AG10803 (cell line): ENCODE measurements around the gene AFAP1.

Source experiments
- DNase-seq: peaks from one replicate; pipeline ENCODE4 v3.0.0; 2010; ENCODE audit warnings: low read depth
- H3K4me3 ChIP-seq: 2 replicates; pipeline ENCODE4 v1.5.1; 2011; ENCODE audit warnings: mild to moderate bottlenecking, low read length, control low read depth
- CTCF ChIP-seq: conservative IDR thresholded peaks from 2 replicates; pipeline ENCODE4 v1.5.1; 2011; ENCODE audit warnings: mild to moderate bottlenecking, low read length, control low read depth, inconsistent platforms

The AFAP1 gene

GRCh38 chr4:7850489-7850888 lies 89.2 kb downstream of the AFAP1 start:
- no peak overlapping the region for H3K4me3 ChIP-seq
- no peak for DNase-seq
- TF ChIP-seq CTCF = no peak

GRCh38 chr4:7847206-7847605 lies 92.5 kb downstream of the AFAP1 start:
- H3K4me3 ChIP-seq = no peak overlapping the region
- no peak for DNase-seq
- no peak for TF ChIP-seq CTCF

DNA sequence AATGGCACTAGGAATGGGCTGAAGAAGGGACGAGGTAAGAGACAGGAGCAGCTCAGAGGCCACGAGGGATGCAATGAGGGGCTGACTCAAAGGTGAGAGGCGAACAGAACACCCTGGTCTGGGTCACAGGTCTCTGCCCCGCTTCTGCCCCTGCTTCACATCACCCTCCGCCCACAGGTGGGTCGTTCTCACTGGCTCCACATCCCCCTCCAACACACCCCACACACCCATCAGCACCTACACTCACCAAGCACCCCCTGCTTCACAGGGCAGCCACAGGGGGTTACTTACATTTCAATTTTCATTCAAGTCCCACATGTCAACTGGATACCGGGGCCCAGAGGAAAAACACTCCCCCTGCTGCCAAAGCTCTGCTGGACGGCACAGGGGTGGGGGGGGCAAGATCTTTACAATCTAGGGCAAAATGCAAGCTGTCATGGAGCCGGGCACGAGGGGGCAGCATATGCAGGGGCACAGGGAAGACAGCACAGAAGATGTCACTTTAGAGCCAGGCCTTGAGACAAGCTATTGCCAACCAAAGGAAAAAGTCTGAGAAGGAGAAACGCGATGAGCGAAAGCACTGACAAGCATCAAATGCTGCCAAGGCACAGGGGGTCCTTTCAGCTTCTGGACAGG lies 94.0 kb downstream of the AFAP1 start:
- peak; percentile 23 for TF ChIP-seq CTCF
- DNase-seq = no peak
- H3K4me3 ChIP-seq = no peak overlapping the region

DNA sequence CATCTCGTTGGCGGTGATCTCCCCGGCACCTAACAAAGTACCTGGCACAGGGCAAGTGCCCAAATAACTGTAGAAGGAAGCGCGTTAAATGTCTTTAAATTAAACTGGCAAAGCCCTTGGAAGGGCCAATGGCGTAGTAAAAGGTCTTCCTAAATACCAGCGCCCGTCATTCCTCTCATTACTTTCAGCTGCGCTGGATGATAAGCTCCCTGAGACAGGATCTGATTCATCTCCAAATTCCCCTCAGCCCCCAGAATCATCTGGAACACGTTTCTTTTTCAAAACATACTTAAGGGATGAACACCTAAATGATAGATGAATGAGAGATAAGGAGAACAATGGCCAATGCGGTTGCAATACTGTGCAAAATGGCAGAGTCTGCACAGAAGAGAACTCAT lies 95.1 kb downstream of the AFAP1 start:
- no peak for TF ChIP-seq CTCF
- DNase-seq = peak; percentile 84
- H3K4me3 ChIP-seq = no peak overlapping the region

GRCh38 chr4:7843831-7844593 lies 95.6 kb downstream of the AFAP1 start:
- no peak overlapping the region for H3K4me3 ChIP-seq
- TF ChIP-seq CTCF = peak; percentile 64
- peak; percentile 84 for DNase-seq

GRCh38 chr4:7842384-7843279 lies 97.0 kb downstream of the AFAP1 start:
- H3K4me3 ChIP-seq = peak overlapping the region; percentile 39

More at GRCh38 chr4:7842384-7843279, 97.0 kb downstream of the AFAP1 start:
- DNase-seq = peak; percentile 100
- no peak for TF ChIP-seq CTCF
